ENCODE results near the gene ATP8B3. TPM values are rescaled to one million over a fixed set of nuclear protein-coding genes. Genes with fewer than 3 reads are reported as not detected.

The ATP8B3 gene
- total and polyA plus RNA-seq, 2 donors from 2014 or later = 0.24 to 3.6 TPM

DNA sequence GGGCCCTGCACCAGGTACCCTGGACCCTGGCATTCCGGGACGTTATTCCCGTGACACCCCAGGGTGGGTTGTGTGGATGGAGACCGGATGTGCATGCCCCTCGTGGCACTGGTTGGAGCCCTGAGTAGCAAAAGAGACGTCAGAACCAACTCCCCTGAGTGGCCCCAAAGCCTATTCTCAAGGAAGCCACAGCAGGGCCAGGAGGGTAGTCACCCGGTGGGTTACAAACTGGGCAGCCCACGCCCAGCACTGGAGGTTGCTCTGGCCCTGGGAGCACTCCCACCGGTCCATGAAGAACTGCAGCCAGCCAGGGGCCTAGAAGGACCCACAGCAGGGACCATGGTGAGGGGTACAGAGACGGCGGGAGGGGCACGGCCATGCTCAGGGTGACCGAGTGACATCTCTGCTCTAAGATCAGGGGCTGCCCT lies 43.8 kb upstream of the ATP8B3 start:
- Histone ChIP-seq H3K9me3 (ENCODE audit: control insufficient read depth in 2 of 3, insufficient read depth in 1 of 3, low read length in 3 of 3) (no peaks in the 10 kb centered on the region), H3K27ac (ENCODE audit: low read depth in 2 of 2, low read length in 2 of 2) (peak overlapping the region; percentile 55 to 87), H3K4me3 (ENCODE audit: low read length in 3 of 3) (peak overlapping the region in 1 of 3 donors; percentile 22), H3K36me3 (ENCODE audit: control insufficient read depth in 2 of 3, insufficient read depth in 3 of 3, low read length in 3 of 3) (no peaks in the 10 kb centered on the region), H3K4me1 (ENCODE audit: control insufficient read depth in 2 of 3, insufficient read depth in 2 of 3, low read depth in 1 of 3, low read length in 3 of 3) (peaks cover 0 to 34% (median 16%) of the 10 kb centered on the region in 3 donors), H3K9ac (ENCODE audit: low read length in 3 of 3) (peak overlapping the region in 1 of 3 donors; percentile 58), H3K27me3 (ENCODE audit: control insufficient read depth, insufficient read depth, low read length) (no peaks in the 10 kb centered on the region)
- no peak for FAIRE-seq
- intact Hi-C loops (cut with DNase I) = no loop called here
- TF ChIP-seq CTCF (IDR thresholded peaks at IDR 0.05; ENCODE audit: borderline replicate concordance, extremely low read depth, insufficient read depth) = no peak
- DNase-seq = peak in 2 of 5 donors; percentile 75 to 78

DNA sequence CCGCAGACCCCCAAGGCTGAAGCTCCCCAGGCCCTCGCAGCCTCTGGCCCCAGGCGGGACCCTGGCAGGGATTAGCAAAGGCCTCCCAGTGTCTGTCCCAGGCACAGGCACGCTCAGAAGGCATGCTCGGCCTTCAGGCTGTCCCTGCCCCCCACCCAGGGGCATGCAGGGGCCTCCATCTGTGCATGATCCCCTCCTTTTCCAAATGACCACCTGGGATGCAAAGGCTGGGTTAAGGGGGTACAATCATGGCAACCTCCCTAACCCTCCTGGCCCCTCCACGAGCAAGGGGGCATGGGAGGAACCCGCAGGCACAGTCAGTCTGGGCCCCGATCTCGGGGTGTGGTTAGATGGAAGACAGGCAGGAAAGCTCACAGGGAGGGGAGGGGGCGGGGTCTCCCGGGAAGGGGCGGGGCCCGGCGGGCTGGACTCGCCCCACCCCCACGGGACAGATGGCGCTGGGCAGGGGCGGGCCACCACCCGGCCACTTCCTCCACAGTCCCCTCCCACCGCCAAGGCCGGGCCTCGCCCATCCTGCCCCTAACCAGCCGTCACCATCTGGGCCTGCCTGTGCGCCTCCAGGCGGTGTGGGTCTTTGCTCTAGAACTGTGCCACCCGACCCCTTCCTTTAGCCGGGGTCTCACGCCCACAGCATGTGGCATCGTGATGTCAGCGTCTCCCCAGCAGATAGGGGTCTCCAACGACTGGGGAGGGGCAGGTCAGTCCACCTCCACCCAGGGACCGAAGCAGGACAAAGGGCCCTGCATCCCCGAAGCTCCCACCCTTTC lies 43.2 kb upstream of the ATP8B3 start:
- FAIRE-seq = no peak
- intact Hi-C loops (cut with DNase I) = no loop called here
- Histone ChIP-seq H3K4me1 (ENCODE audit: control insufficient read depth in 2 of 3, insufficient read depth in 2 of 3, low read depth in 1 of 3, low read length in 3 of 3) (peaks cover 0 to 28% (median 16%) of the 10 kb centered on the region in 3 donors), H3K9me3 (ENCODE audit: control insufficient read depth in 2 of 3, insufficient read depth in 1 of 3, low read length in 3 of 3) (no peaks in the 10 kb centered on the region), H3K9ac (ENCODE audit: low read length in 3 of 3) (peak overlapping the region in 1 of 3 donors; percentile 58), H3K4me3 (ENCODE audit: low read length in 3 of 3) (peak overlapping the region in 1 of 3 donors; percentile 22), H3K27ac (ENCODE audit: low read depth in 2 of 2, low read length in 2 of 2) (peak overlapping the region; percentile 55 to 87), H3K27me3 (ENCODE audit: control insufficient read depth, insufficient read depth, low read length) (no peaks in the 10 kb centered on the region), H3K36me3 (ENCODE audit: control insufficient read depth in 2 of 3, insufficient read depth in 3 of 3, low read length in 3 of 3) (no peaks in the 10 kb centered on the region)
- DNase-seq = peak; percentile 87 to 97 (median 93)
- no peak for TF ChIP-seq CTCF (IDR thresholded peaks at IDR 0.05; ENCODE audit: borderline replicate concordance, extremely low read depth, insufficient read depth)

DNA sequence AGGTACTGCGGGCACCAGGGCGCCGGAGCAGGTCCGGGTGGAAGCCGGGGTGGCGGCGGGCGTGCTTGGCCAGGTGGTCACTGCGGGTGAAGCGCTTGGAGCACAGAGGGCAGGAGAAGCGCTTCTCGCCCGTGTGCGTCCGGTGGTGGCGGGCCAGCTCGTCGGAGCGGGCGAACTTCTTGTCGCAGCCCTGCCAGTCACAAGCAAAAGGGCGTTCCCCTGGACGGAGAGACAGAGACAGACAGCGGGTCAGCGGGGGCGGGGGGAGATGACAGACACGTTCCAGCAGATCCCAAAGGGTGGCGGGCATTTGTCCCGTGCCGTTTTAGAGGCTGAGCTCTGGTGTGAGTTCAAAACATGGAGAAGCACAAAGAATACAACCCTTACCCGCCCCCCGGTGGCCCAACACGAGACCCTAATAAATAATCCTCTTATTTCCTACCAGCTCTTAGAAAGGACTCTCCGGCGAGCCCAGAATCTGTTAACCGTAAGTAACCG lies 42.5 kb upstream of the ATP8B3 start:
- Histone ChIP-seq H3K27ac (ENCODE audit: low read depth in 2 of 2, low read length in 2 of 2) (peak overlapping the region in 1 of 2 donors; percentile 41), H3K9ac (ENCODE audit: low read length in 3 of 3) (no peak overlapping the region)
- DNase-seq = peak in 3 of 5 donors; percentile 35 to 87 (median 84)

More for the DNA sequence above, 42.5 kb upstream of the ATP8B3 start:
- no peaks in the 10 kb centered on the region for H3K9me3 ChIP-seq (ENCODE audit: control insufficient read depth in 2 of 3, insufficient read depth in 1 of 3, low read length in 3 of 3)
- TF ChIP-seq CTCF (IDR thresholded peaks at IDR 0.05; ENCODE audit: borderline replicate concordance, extremely low read depth, insufficient read depth) = no peak
- no peaks in the 10 kb centered on the region for H3K36me3 ChIP-seq (ENCODE audit: control insufficient read depth in 2 of 3, insufficient read depth in 3 of 3, low read length in 3 of 3)
- peaks cover 0 to 27% (median 14%) of the 10 kb centered on the region in 3 donors for H3K4me1 ChIP-seq (ENCODE audit: control insufficient read depth in 2 of 3, insufficient read depth in 2 of 3, low read depth in 1 of 3, low read length in 3 of 3)
- no peak overlapping the region for H3K4me3 ChIP-seq (ENCODE audit: low read length in 3 of 3)
- no peak for FAIRE-seq
- no peaks in the 10 kb centered on the region for H3K27me3 ChIP-seq (ENCODE audit: control insufficient read depth, insufficient read depth, low read length)
- intact Hi-C loops (cut with DNase I) = no loop called here
